Stimulated activated CD4-positive, alpha-beta T cell treated with anti-CD3 and anti-CD28 coated beads, TNF-alpha, amount 100 ng/mL, for 1 hour (primary cell): ENCODE results near the gene TRMT13.

ENCODE experiments used
- DNase-seq, 3 donors: peaks; one replicate each; pipeline ENCODE4 v3.0.0-alpha.2; 2020; ENCODE audit warnings: low read depth in 3 of 3, low spot score in 1 of 3

Gene TRMT13, protein sequence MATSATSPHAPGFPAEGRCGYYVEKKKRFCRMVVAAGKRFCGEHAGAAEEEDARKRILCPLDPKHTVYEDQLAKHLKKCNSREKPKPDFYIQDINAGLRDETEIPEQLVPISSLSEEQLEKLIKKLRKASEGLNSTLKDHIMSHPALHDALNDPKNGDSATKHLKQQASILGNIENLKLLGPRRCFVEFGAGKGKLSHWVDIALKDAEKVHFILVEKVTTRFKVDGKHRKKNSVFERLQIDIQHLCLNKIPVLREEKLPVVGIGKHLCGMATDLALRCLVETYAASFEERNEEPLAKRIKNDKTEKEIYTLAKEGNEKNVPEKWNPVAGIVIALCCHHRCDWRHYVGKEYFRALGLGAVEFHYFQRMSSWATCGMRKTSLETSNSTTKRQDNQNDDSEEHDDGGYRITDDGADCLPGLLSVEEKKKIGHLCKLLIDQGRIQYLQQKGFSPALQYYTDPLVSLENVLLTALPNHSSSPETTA

DNA sequence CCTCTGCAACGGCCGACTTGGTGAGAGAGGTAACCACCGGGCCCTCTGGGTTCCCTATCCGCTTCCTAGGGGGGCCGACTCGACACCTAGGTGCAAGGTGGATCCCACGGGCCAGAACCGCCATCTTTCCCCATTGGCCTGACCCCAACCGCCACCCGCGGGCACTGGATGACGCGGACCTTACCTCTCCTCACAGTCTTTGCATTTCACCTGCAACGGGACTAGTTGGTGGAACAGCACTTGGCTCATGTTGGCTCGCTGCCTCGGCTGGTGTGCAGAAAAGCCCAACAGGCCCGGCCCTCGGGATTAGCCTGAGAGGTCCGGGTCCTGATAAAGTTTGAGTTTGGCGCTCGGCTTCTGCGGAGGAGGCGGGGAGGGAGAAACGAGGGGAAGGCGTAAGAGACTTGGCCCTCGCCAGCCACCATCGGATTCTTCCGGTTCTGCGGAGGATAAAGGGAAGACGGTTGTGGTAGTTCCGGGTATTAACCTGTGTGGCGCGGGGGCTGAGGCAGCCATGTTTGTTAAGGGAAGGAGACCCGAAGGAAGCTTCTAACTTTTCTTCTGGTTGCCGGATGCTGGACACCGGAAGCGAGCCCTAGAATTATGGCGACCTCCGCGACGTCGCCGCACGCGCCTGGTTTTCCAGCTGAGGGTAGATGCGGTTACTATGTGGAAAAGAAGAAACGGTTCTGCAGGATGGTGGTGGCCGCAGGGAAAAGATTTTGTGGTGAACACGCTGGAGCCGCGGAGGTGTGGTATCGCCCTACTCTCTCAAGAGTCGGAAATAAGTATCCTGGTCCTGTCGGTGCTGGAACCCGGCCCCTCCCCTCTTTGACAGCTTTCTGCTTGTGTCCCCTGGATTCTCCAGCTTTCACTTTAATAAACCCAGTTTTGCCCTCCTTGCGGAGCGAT, at the start of gene TRMT13, which contains the start of gene SASS6:
TRMT13 (plus strand) TSS at position 598 of the 912 bp plus-strand sequence; CDS start at position 604, 6 bp downstream.
SASS6 (minus strand) TSS at position 365 of the 912 bp plus-strand sequence; CDS start at position 249, 116 bp downstream.
- DNase-seq = peak; percentile 76 to 85 (median 85)

DNA sequence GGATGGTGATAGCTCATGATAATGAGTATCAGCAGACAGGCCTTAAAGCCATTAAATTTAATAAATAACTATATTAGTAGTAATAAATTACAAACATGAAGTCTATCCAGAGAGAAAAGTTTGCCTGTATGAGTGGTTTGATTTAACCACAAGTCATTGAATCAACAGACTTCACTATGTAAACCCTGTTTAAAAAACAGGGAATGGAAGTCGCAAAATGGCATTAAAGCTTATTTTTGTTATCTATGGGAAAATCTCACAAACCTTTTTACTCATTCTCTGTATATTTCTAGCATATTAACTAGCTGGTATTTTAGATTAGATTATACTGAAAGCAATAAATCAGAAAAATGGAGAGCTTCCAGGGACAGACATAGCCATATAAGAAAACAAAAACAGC, 45.6 kb upstream of the TRMT13 start:
- no peak for DNase-seq

DNA sequence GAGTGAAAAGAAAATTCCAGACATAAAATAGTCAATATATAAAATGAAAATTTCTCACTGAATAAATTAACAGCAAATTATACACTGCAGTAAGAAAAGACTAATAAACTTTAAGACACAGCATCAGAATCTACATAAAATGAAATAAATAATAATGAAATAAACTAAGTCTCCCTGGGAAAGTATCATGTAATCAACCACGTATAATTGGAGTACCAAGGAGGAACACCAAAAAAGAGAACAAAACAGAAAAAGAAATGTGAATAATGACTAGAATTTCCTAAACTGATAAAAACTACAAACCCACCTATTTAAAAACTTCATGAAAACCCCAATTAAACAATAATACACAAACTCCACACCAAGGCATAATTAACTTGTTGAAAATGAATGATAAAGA, 43.9 kb upstream of the TRMT13 start:
- no peak for DNase-seq

DNA sequence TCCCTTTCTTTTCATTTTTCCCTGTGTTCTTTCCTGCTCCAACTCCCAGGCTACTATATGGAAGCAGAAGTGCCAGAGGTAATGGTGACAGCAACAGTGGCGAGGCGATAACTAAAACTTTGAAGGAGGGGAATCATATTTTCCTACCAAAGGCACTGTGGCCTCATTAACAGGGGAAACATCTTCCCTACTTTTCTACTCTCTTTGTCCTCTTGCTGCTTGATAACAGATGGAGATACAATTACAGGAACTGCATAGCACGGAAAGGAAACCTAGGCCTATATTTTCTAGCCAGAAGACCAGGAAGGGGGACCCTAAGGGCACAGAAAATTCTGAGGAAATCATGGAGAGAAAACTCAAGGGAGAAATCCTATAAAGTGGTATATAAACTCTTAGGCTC, 42.5 kb upstream of the TRMT13 start:
- DNase-seq = no peak

DNA sequence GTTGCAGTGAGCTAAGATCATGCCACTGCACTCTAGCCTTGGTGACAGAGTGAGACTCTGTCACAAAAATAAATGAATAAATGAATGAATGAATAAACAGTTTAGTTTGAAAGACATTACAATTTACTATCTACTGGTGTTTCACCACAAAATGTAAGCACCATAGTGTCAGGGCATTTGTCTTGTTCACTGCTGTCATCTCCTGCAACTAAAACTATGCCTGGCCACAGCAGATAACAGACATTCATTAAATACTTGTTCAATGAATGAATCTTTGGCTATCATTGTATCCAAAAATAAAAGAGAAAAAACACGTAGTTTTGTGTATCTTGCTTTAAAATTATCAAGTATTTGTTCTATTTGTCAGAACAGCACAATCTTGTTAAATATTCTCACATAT, 32.8 kb upstream of the TRMT13 start:
- no peak for DNase-seq

DNA sequence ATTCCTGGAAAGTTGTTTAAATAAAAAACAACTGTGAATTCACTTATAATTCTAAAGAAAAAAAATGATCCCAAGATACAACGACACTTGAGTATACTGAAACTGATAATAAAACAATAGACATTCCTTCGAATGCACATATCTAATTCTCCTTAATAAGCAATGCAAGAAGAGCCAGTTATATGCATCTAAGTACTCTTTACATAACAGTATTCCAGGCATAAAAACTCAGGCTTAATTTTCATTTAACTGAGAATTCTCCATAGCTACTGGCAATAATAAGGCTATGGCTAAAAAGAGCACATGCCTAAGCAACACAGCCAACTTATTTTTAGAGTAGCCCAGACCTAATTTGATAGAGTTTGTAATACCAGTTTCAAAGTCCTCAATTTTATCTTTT, 31.4 kb upstream of the TRMT13 start:
- DNase-seq = no peak

DNA sequence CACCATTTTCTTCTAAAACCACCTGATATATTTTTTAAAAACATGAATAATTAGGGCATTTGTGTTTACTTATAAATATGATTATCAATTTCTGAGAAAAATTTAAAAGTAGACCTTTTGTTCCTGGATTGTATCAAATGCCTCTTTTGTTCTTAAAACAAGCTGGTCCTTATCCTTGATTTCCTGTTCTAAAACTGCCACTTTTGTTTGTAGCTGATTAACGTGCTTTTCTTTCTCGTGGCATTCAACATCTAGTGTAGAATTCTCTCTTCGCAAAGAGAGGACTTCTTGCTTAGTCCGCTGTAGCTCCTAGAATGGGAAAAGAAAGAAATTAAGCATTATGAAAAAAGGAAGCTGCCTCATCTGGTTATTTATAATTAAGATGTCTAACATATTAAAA, 25.3 kb upstream of the TRMT13 start:
- DNase-seq = no peak

DNA sequence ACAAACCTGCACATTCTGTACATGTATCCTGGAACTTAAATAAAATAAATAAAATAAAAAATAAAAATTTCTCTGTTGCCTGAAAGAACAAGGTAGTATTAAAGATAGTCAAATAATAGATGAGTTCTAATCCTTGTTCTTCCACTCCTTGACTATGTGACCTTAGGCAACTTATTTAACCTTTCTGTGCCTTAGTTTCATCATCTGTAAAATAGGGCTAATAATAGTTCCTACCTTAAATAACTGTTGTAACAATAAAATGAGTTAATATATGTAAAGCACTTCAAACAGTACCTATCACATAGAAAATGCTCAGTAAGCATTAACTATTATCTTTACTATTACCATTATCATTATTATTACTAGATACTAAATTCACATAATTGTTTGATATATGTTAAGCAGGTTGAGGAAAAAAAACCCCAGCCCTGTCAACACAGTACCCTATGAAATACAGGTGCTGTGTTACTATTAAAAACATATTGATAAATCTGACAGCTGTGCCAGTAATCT, 23.4 kb upstream of the TRMT13 start:
- no peak for DNase-seq

DNA sequence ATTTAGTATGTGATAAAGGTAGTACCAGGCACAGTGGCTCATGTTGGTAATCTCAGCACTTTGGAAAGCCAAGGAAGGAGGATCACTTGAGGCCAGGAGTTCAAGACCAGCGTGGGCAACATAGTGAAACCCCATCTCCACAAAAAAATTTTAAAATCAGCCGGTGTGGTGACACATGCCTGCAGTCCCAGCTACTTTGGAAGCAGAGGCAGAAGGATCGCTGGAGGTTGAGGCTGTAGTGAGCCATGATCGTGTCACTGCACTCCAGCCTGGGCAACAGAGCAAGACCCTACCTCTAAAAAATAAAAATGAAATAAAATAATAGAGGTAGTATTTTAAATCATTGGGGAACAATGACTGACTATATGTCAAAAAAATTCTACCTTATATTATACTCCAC, 17.4 kb upstream of the TRMT13 start:
- DNase-seq = no peak

DNA sequence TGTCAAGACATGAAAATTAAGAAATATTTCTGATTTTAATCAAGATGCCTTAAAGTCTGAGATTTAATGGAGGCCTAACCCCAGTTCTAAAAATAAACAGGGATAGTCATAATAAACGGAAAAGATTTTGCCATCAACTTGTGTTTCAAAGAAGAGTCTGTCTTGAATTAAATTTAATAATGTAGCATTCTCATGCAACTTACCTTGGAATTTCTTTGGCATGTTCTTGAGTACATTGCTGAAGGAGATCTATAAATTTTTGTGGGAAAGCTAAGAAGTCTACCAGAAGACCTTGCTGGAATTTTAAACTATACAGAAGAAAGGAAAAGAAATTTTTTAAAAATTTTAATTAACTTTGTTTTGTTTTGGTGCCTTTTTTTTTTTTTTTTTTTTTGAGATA, 10.8 kb upstream of the TRMT13 start:
- no peak for DNase-seq

DNA sequence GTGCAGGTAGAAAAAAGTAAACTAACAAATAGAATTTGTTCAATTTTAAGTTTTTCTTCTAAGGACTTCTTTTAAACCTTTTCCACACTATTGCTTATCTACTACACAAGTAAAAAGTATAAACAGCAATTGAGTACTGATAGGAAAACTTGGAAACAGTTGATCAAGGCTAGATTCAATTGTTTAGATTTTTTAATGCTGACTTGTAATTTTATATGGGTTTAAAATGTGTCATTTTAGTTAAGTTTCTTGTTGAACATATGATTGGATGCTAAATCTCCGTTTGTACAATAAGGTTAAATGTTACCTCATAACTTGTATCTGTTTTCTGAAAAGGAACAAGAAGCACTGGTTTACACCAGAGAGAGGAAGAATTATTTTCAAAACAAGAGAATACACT, 5.7 kb upstream of the TRMT13 start:
- DNase-seq = no peak

DNA sequence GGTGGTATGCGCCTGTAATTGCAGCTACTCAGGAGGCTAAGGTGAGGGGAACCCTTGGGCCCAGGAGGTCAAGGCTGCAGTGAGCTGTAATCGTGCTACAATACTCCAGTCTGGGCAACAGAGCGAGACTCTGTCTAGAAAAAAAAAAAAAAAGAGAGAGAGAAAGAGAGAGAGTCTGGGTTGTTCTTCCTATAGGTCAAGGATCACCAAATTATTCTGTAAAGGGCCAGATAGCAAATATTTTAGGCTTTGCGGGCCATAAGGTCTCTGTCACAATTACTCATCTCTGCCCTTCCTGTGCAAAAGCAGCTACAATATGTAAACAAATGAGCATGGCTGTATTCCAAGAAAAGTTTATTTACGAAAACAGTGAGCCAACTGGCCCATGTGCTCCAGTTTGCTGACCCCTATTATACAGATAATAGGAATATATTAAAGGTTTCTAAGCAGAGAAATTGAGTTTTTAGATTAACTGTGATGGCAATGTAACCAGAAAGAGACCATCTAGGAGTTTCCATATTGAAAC, 2.3 kb upstream of the TRMT13 start:
- DNase-seq = no peak

DNA sequence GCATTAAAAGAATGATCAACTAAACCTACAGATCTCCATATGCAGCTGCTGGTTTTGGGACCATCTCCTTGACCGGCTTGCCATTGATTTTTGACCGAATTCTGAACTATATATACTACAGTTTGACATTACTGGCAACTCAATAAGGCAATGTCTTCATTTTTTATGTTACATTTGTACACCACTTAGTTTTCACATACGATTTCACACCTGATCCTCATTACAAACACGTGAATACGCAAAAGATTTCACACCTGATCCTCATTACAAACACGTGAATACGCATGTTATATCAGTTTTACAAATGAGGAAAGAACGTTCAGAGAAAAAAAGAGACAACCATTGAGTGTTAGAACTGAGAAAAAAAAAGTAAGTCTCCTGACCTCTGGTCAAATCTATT, 1.3 kb upstream of the TRMT13 start:
- DNase-seq = no peak

DNA sequence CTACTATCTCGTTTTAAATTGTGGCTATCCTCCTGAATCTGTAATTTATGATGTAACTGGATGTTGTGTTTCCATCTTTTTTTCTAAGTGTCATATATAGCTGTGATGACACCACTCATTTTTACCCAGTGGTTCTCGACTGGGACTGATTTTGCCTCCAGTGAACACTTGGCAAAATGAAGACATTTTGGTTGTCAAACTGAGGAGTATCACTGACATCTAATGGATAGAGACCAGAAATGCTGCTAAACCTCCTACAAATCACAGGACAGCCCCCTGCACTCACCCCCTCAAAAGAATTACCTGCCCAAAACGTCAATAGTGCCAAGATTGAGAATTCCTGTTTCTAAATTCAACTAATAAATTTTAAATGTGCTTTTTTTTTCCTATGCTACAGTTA, 1.9 kb downstream of the TRMT13 start:
- DNase-seq = no peak

DNA sequence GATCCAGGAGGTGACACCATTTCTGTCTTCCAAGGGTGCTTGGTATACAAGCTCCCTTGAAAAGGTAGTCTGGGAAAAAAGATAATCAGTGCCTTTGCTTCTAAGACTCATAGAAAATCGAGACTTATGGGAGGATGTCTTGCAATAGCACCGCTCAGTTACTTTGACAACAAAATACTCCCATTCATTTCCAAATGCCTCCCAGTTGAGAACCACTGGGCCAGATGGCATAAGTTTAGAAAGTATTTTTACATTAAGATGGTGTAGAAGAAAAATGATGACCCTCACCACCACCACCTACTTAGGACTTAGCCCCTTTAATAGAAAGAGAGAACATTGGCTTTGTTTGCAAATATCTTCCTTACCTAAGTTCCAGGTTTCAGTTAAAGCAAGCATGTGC, 4.6 kb downstream of the TRMT13 start:
- DNase-seq = no peak

DNA sequence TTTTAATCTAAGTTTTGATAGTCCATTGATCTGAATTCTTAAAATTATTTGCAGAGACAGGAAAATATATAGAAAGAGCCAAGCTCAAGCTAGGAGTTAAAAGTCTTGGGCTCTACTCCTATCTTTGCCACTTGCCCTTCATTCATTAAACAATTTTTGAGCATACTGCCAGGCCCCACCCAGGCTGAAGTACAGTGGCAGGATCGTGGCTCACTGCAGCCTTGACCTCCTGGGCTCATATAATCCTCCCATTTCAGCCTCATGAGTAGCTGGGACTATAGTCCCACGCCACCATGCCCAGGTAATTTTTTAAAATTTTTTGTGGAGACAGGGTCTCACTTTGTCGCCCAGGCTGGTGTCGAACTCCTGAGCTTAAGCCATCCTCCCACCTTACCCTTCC, 8.2 kb downstream of the TRMT13 start:
- DNase-seq = no peak

DNA sequence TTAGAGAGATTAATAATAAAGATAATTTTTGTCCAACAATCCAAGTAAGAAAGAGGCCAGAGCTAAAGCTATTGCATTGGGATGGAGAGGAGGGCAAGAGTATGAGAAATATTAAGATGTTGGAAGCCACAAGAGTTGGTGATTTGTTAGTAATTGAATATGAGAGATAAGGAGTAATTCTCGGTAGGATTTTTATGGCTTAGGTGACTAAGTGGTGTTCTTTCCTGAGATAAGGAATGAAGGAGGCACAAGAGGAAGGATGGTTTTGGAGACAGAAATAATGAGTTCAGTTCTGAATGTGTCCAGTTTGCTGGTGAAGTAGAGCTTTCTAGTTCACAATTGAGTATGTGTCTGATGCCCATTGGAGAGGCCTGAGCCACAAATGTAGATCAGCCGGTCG, 9.4 kb downstream of the TRMT13 start:
- DNase-seq = no peak

DNA sequence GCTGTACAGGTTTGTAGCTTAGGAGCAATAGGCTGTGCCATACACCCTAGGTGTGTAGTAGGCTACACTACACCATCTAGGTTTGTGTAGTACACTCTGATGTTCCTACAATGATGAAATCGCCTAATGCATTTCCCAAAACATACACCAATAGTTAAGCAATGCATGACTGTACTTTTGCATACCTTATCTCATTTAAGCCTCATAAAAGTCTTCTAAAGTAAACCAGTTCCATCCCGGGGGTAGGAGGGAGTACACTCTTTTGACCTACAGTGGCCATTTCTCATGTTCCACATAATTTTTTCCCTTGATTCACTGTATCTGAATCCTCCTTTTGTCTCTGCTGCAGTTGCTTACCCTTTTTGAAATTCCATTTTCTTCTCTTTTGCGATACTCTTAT, 12.2 kb downstream of the TRMT13 start:
- DNase-seq = no peak

DNA sequence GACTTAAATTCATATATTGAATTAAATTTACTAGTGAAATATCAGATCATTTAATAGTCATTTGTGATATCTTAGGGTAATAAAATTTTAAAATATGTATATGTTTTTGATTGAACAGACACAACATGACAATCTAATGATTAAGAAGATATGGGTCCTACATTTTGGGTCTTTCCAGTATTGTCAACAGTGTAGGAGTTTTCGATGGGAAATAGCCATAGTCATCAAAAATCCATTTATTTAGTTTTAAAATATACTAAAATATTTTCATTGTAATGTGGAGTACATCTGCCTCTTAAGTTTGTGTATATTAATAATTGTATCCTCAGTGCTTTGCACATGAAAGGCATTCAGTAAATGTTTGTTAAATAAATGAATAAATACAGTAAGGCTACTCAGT, 14.0 kb downstream of the TRMT13 start:
- no peak for DNase-seq

DNA sequence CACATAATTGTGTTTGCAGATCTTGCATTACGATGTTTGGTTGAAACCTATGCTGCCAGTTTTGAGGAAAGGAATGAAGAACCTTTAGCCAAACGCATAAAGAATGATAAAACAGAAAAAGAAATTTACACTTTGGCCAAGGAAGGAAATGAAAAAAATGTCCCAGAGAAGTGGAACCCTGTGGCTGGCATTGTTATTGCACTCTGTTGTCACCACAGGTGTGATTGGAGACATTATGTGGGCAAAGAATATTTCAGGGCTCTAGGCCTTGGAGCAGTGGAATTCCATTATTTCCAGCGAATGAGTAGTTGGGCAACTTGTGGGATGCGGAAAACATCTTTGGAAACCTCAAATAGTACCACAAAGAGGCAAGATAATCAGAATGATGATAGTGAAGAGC, 14.9 kb downstream of the TRMT13 start:
- DNase-seq = no peak

DNA sequence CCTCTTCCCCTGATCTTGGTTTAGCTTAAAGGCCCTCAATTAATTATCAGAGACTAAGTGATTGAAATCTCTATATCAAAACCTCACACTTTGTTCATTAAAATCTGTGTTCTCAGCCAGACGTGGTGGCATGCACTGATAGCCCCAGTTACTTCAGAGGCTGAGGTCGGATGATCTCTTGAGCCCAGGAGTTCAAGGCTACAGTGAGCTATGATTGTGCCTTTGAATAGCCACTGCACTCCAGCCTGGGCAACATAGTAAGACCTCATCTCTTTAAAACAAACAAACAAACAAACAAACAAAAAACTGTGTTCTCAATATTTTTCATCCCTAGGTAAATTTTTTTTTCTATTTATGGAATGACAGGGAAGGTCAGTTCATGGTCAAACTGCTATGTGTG, 18.7 kb downstream of the TRMT13 start:
- no peak for DNase-seq

DNA sequence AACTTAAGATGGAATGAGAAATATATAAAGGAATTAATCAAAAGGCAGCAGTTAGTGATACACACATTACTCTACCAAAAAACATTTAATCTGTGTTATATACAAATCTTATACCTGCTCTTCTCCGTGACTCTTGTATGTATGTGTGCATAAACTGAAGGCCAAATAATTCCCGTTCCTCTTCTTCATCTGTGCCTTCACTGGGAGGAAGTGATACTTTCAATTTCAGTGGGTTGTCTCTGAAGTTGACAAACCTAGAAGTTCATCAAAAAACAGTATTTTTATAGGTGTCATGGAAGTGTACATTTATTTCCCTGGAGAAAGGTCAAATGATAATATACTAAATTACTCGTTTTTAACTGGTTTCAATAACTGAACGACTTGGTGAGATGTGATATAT, 19.3 kb downstream of the TRMT13 start:
- no peak for DNase-seq
